GM12874 (cell line): ENCODE results near the gene TNNT3.

Experiments used
- TF ChIP-seq, protein P1 (sequence below): IDR thresholded peaks from 2 replicates; pipeline ENCODE4 v1.5.1; 2011; ENCODE audit warnings: low read depth, mild to moderate bottlenecking, control low read depth, low read length, moderate library complexity; ENCODE audit not compliant: insufficient read depth

TNNT3 gene

GRCh38 chr11:1975185-1975584 is 55.7 kb downstream of the TNNT3 start:
- TF ChIP-seq, protein P1, sequence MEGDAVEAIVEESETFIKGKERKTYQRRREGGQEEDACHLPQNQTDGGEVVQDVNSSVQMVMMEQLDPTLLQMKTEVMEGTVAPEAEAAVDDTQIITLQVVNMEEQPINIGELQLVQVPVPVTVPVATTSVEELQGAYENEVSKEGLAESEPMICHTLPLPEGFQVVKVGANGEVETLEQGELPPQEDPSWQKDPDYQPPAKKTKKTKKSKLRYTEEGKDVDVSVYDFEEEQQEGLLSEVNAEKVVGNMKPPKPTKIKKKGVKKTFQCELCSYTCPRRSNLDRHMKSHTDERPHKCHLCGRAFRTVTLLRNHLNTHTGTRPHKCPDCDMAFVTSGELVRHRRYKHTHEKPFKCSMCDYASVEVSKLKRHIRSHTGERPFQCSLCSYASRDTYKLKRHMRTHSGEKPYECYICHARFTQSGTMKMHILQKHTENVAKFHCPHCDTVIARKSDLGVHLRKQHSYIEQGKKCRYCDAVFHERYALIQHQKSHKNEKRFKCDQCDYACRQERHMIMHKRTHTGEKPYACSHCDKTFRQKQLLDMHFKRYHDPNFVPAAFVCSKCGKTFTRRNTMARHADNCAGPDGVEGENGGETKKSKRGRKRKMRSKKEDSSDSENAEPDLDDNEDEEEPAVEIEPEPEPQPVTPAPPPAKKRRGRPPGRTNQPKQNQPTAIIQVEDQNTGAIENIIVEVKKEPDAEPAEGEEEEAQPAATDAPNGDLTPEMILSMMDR: no peak

DNA sequence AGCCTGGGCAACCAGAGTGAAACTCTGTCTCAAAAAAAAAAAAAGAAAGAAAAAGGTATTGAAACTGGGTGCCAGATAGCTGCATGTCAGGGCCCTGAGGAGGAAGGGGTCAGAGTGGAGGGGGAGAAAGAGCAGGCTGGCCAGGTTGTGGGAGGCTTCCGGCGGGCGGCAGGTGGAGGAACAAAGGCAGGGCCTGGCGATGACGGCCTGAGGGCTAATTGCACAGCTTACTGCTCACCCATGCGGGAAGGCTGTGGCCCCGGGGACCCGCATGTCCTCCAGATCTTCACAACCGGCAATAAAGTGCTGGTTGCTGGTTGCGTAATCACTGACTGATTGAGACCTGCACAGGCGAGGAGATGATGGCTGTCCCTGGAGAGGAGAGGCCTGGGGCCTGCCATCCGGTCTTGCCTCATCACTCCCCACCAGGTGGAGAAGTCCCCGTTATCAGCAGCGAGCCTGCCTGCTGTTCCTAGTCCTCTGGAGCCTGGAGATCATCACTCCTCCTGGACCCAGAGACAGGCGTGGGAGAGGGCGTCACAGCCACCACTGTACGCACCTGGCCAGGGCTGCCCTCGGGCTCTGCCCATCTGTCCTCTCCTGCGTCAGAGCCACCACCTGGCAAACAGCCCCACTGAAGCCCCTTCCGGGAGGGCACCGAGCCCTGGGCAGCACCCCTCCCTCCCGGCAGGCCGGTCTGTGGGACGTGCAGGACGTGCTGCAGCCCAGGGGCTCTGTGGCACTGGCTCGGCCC is 59.4 kb downstream of the TNNT3 start:
- TF ChIP-seq, protein P1: no peak

DNA sequence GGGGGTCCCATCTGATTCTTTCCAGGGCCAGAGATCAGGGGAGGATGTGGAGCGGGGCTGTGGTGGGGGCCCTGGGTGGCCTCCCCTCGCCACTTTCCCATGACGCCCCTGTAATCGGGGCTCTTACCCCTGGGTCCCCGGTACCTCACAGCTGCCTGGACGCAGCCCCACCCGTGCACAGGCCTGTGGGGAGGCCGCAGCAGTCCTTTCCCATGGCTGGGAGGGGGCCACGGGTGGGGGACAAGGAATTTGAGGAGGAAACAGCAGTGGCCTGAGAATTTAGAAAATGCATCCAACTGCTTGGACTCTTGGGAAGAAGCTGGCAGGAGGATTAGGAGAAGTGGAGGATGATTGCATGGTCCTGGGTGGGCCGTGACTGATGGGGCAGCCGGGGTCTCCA is 60.1 kb downstream of the TNNT3 start:
- TF ChIP-seq, protein P1: no peak

DNA sequence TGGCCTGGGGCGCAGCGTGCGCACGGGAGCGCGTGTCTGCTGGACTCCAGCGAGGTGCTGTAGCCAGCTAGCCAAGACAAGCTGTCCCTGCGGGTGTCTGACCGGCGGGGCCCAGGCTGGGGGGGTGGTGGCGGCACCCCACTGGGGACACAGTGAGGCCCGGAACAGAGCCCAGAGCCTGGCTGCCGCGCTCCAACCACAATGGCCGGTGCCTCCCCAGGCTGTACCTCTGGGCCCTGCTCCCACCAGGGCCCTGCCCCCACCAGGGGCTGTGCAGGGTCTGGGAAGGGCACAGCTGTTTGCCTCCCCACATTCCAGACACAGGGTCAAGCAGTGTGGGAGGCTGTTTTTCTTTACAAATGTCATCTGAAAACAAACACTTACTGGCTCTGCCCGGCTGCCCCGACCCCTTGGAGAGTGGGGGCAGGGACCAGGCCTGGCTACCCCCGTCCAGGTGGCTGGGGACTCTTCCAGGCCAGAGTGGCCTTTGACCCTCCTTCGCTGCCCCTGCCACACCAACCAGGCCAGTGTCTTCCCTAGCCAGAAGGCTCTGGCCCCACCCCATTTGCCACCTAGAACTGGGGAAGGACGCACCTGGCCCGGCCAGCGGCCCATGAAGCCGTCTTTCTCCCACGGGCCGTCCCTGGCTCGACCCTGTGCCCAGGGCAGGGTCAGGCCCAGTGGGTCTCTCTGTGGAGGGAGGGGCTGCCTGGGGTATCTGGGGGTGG is 63.5 kb downstream of the TNNT3 start:
- TF ChIP-seq, protein P1: no peak

GRCh38 chr11:1983601-1983961 is 64.1 kb downstream of the TNNT3 start:
- TF ChIP-seq, protein P1: no peak

GRCh38 chr11:1987024-1987423 is 67.5 kb downstream of the TNNT3 start:
- TF ChIP-seq, protein P1: no peak

DNA sequence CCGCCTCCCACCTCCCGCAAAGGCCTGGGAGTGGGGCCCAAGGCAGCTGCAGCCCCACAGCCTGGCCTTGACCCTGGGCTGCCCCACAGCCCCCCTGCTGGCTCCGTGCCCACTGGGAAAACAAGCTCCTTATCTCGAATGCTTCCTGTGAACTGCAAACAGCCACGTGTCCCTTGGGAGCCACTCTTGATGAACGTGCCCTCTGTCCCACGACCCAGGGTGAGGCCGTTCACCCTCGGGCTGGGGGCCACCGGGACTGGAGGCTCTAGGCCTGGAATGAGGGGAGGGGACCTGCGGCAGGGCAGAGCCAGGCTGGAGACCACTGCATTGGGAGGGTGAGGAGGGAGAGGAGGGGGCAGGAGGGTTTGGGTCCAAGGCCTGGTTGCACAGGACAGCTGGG is 68.7 kb downstream of the TNNT3 start:
- TF ChIP-seq, protein P1: no peak
